Muscle layer of colon (tissue), 2 donors: ENCODE results near the gene CCDC40.

Experiments
- H3K27ac ChIP-seq: one replicate; pipeline ENCODE4 v1.7.0; 2013; ENCODE audit warnings: low read depth, mild to moderate bottlenecking, low read length, moderate library complexity
- H3K27me3 ChIP-seq, 2 donors: one replicate each; pipeline ENCODE4 v1.7.0; 2013; ENCODE audit warnings: low read length in 2 of 2, mild to moderate bottlenecking in 2 of 2; ENCODE audit not compliant: insufficient read depth in 2 of 2, control insufficient read depth in 1 of 2
- H3K36me3 ChIP-seq: one replicate; pipeline ENCODE4 v1.7.0; 2013; ENCODE audit warnings: mild to moderate bottlenecking, low read length; ENCODE audit not compliant: insufficient read depth
- H3K4me1 ChIP-seq: one replicate; pipeline ENCODE4 v1.7.0; 2013; ENCODE audit warnings: mild to moderate bottlenecking, low read length; ENCODE audit not compliant: insufficient read depth
- H3K4me3 ChIP-seq, 2 donors: one replicate each; pipeline ENCODE4 v1.7.0; 2013; ENCODE audit warnings: low read length in 2 of 2, low read depth in 1 of 2, mild to moderate bottlenecking in 1 of 2, moderate library complexity in 1 of 2
- H3K9ac ChIP-seq: one replicate; pipeline ENCODE4 v1.7.0; 2013; ENCODE audit warnings: low read length
- H3K9me3 ChIP-seq: one replicate; pipeline ENCODE4 v1.7.0; 2013; ENCODE audit warnings: mild to moderate bottlenecking, low read length
- donor health status: abdominal sarcoma.
- donor health status: Adenocarcinoma of cecum.

Gene CCDC40

GRCh38 chr17:80095844-80096475 is 59.5 kb downstream of the CCDC40 start:
- H3K9me3 ChIP-seq = no peaks in the 10 kb centered on the region
- no peaks in the 10 kb centered on the region for H3K36me3 ChIP-seq
- no peak overlapping the region for H3K27ac ChIP-seq
- H3K4me1 ChIP-seq = peaks cover 8% of the 10 kb centered on the region
- H3K4me3 ChIP-seq = no peak overlapping the region
- no peaks in the 10 kb centered on the region for H3K27me3 ChIP-seq
- H3K9ac ChIP-seq = no peak overlapping the region

GRCh38 chr17:80096561-80097021 is 60.1 kb downstream of the CCDC40 start:
- Histone ChIP-seq H3K27ac (no peak overlapping the region), H3K9ac (no peak overlapping the region), H3K4me1 (peaks cover 8% of the 10 kb centered on the region), H3K36me3 (no peaks in the 10 kb centered on the region), H3K9me3 (no peaks in the 10 kb centered on the region), H3K4me3 (no peak overlapping the region), H3K27me3 (no peaks in the 10 kb centered on the region)

GRCh38 chr17:80097127-80097621 is 60.7 kb downstream of the CCDC40 start:
- Histone ChIP-seq H3K36me3 (no peaks in the 10 kb centered on the region), H3K9me3 (no peaks in the 10 kb centered on the region), H3K27me3 (no peaks in the 10 kb centered on the region), H3K4me1 (peaks cover 12% of the 10 kb centered on the region), H3K9ac (no peak overlapping the region), H3K4me3 (no peak overlapping the region), H3K27ac (no peak overlapping the region)

GRCh38 chr17:80097844-80098691 is 61.6 kb downstream of the CCDC40 start:
- Histone ChIP-seq H3K36me3 (no peaks in the 10 kb centered on the region), H3K27me3 (no peaks in the 10 kb centered on the region), H3K4me3 (no peak overlapping the region), H3K9ac (no peak overlapping the region), H3K9me3 (no peaks in the 10 kb centered on the region), H3K27ac (no peak overlapping the region), H3K4me1 (peaks cover 20% of the 10 kb centered on the region)

GRCh38 chr17:80099291-80100034 is 63.0 kb downstream of the CCDC40 start:
- no peaks in the 10 kb centered on the region for H3K27me3 ChIP-seq
- H3K27ac ChIP-seq = no peak overlapping the region
- H3K4me3 ChIP-seq = no peak overlapping the region
- H3K36me3 ChIP-seq = no peaks in the 10 kb centered on the region
- no peaks in the 10 kb centered on the region for H3K9me3 ChIP-seq
- peaks cover 20% of the 10 kb centered on the region for H3K4me1 ChIP-seq
- no peak overlapping the region for H3K9ac ChIP-seq

- Histone ChIP-seq H3K9ac (no peak overlapping the region), H3K9me3 (no peaks in the 10 kb centered on the region)
Observed at GRCh38 chr17:80100035-80100323, 63.5 kb downstream of the CCDC40 start.

GRCh38 chr17:80101011-80101945 is 64.8 kb downstream of the CCDC40 start, which contains the start of gene GAA:
TSS of gene GAA (plus strand) at chr17:80101581. CDS start at chr17:80104587, 3,006 bp downstream.
- Histone ChIP-seq H3K27me3 (no peaks in the 10 kb centered on the region), H3K27ac (peak within 1 kb of the TSS; percentile 95), H3K36me3 (no peaks in the 10 kb centered on the region), H3K4me3 (peak within 1 kb of the TSS; percentile 75 to 88), H3K9ac (peak within 1 kb of the TSS; percentile 57), H3K4me1 (peaks cover 20% of the 10 kb centered on the region), H3K9me3 (no peaks in the 10 kb centered on the region)

More at GRCh38 chr17:80100035-80100323, 63.5 kb downstream of the CCDC40 start:
- H3K36me3 ChIP-seq = no peaks in the 10 kb centered on the region
- peaks cover 20% of the 10 kb centered on the region for H3K4me1 ChIP-seq
- no peak overlapping the region for H3K27ac ChIP-seq
- no peak overlapping the region for H3K4me3 ChIP-seq
- no peaks in the 10 kb centered on the region for H3K27me3 ChIP-seq

GRCh38 chr17:80101946-80102663 is 65.7 kb downstream of the CCDC40 start:
- Histone ChIP-seq H3K9me3 (no peaks in the 10 kb centered on the region), H3K9ac (peak overlapping the region; percentile 57), H3K27me3 (no peaks in the 10 kb centered on the region), H3K4me3 (peak overlapping the region; percentile 72 to 88), H3K4me1 (peaks cover 20% of the 10 kb centered on the region), H3K27ac (peak overlapping the region; percentile 53), H3K36me3 (no peaks in the 10 kb centered on the region)

GRCh38 chr17:80102664-80103448 is 66.4 kb downstream of the CCDC40 start:
- H3K4me1 ChIP-seq = peaks cover 20% of the 10 kb centered on the region
- H3K27me3 ChIP-seq = no peaks in the 10 kb centered on the region
- no peaks in the 10 kb centered on the region for H3K36me3 ChIP-seq
- no peak overlapping the region for H3K27ac ChIP-seq
- no peak overlapping the region for H3K4me3 ChIP-seq
- H3K9ac ChIP-seq = no peak overlapping the region
- no peaks in the 10 kb centered on the region for H3K9me3 ChIP-seq
